CD4-positive, alpha-beta T cell treated with Interleukin-17A for 1 hour (primary cell): ENCODE data around the gene MIOX.
"Not testable (repeated sequence)": the region's sequence is repeated elsewhere in the genome, so short reads cannot be mapped to it uniquely, and the experiment has no call there.

Source experiments
- DNase-seq: peaks from one replicate; pipeline ENCODE4 v3.0.0-alpha.2; 2020

MIOX gene

GRCh38 chr22:50520184-50520583 lies 33.5 kb downstream of the MIOX start:
- not testable (repeated sequence) for DNase-seq

GRCh38 chr22:50520826-50521453 lies 34.3 kb downstream of the MIOX start:
- DNase-seq, result no peak

- no peak for DNase-seq
Measured at GRCh38 chr22:50521710-50522109, 35.1 kb downstream of the MIOX start.

GRCh38 chr22:50522208-50522805 lies 35.6 kb downstream of the MIOX start:
- no peak for DNase-seq

- DNase-seq, result no peak
Measured at GRCh38 chr22:50522806-50523438, 36.3 kb downstream of the MIOX start.

- DNase-seq, result no peak
Measured at GRCh38 chr22:50523458-50523805, 36.8 kb downstream of the MIOX start.

GRCh38 chr22:50523806-50524675 lies 37.4 kb downstream of the MIOX start:
- DNase-seq, result no peak

GRCh38 chr22:50524676-50525103 lies 38.0 kb downstream of the MIOX start:
- no peak for DNase-seq

GRCh38 chr22:50525104-50525857 lies 38.6 kb downstream of the MIOX start, which contains the start of gene SCO2:
TSS of gene SCO2 (minus strand) at chr22:50525598. CDS start at chr22:50524411, 1,187 bp downstream.
- DNase-seq, result peak; percentile 97

GRCh38 chr22:50525858-50526107 lies 39.1 kb downstream of the MIOX start:
- no peak for DNase-seq

GRCh38 chr22:50526108-50526833 lies 39.6 kb downstream of the MIOX start:
- peak; percentile 89 for DNase-seq

- peak; percentile 56 for DNase-seq
Measured at GRCh38 chr22:50526834-50527801, 40.5 kb downstream of the MIOX start.

GRCh38 chr22:50527921-50528681 lies 41.4 kb downstream of the MIOX start:
- no peak for DNase-seq

- DNase-seq, result no peak
Measured at GRCh38 chr22:50528682-50529415, 42.2 kb downstream of the MIOX start.

- no peak for DNase-seq
Measured at GRCh38 chr22:50529416-50529896, 42.8 kb downstream of the MIOX start.

- peak; percentile 73 for DNase-seq
Measured at GRCh38 chr22:50529897-50530579, 43.4 kb downstream of the MIOX start, which contains the start of gene TYMP. TSS of gene TYMP (minus strand) at chr22:50530012. CDS start at chr22:50529709, 303 bp downstream.

GRCh38 chr22:50530580-50530876 lies 43.9 kb downstream of the MIOX start:
- DNase-seq, result no peak

GRCh38 chr22:50530877-50531545 lies 44.4 kb downstream of the MIOX start:
- DNase-seq, result peak; percentile 87
